LNCaP clone FGC (cell line): ENCODE measurements around the gene DOK3.

Experiments
- DNase-seq: peaks from one replicate; pipeline ENCODE4 v3.0.0-alpha.2; 2011; ENCODE audit warnings: low read depth
- H3K4me3 ChIP-seq: 2 replicates; pipeline ENCODE4 v1.5.1; 2011; ENCODE audit warnings: mild to moderate bottlenecking, low read depth, low read length, control low read depth
- TF ChIP-seq, protein P1 (sequence below): IDR thresholded peaks from 2 replicates; pipeline ENCODE4 v1.5.1; 2012; ENCODE audit warnings: mild to moderate bottlenecking; ENCODE audit not compliant: control insufficient read depth, insufficient read depth; ENCODE audit errors: extremely low read depth

DOK3 gene

GRCh38 chr5:177476531-177477233 lies 32.9 kb downstream of the DOK3 start:
- TF ChIP-seq, protein P1, sequence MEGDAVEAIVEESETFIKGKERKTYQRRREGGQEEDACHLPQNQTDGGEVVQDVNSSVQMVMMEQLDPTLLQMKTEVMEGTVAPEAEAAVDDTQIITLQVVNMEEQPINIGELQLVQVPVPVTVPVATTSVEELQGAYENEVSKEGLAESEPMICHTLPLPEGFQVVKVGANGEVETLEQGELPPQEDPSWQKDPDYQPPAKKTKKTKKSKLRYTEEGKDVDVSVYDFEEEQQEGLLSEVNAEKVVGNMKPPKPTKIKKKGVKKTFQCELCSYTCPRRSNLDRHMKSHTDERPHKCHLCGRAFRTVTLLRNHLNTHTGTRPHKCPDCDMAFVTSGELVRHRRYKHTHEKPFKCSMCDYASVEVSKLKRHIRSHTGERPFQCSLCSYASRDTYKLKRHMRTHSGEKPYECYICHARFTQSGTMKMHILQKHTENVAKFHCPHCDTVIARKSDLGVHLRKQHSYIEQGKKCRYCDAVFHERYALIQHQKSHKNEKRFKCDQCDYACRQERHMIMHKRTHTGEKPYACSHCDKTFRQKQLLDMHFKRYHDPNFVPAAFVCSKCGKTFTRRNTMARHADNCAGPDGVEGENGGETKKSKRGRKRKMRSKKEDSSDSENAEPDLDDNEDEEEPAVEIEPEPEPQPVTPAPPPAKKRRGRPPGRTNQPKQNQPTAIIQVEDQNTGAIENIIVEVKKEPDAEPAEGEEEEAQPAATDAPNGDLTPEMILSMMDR = no peak
- no peak for DNase-seq
- no peak overlapping the region for H3K4me3 ChIP-seq

GRCh38 chr5:177475563-177476427 lies 33.8 kb downstream of the DOK3 start:
- TF ChIP-seq, protein P1 = no peak
- no peak for DNase-seq
- no peak overlapping the region for H3K4me3 ChIP-seq

DNA sequence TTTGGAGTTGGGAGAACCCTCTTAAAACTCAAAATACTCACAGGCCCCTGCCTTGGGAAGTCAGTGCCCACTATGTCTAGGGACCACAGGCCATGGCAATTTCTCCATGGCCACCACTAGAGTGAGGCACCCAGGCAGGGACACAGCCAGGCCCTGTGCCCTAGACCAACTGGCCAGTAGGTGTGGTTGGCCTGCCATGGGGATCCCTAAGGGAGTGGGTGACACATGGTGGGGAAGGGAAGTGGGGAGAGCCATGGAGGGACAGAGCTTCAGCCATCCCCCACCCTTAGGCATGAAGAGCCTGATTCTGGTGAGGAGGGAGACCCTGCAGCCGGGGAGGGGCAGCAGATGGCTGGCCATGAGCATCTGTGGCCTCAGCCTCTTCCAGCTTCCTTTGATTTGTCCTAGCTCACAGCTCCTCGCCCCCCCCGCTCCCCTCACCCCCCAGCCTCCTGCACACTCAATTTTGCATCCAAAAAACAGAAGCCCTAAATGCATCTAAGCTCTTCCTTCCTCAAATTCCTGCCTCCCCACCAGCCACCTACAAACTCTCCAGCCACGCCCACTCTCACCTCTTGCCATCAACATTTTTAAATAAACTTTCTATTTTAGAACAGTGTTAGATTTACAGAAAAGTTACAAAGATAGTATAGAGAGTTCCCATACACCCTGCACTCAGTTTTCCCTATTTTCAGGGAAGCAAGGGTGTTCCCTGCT lies 34.6 kb downstream of the DOK3 start:
- H3K4me3 ChIP-seq = no peak overlapping the region
- TF ChIP-seq, protein P1 = no peak
- DNase-seq = no peak

DNA sequence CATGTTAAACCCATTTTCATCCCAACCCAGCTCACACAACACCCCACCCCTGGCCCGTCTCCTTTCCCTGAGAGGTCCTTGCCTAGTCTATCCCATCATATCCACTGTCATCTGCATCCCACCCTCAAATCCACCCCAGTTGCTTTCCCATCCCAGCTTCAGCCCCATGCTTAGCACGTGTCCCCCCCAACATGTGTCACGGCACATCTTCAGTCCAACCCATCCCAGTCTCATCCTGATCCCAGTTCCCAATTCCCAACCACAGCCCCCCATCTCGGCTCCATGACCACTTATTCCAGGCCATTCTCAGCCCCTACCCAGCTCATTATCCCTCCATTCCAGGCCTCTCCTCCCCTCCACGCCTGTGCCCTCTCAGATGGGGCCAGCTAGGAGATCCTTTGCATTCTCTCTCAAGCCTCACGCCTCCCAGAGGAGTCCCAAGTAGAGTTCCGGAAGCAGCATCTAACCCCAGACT lies 35.6 kb downstream of the DOK3 start:
- H3K4me3 ChIP-seq = no peak overlapping the region
- TF ChIP-seq, protein P1 = no peak
- no peak for DNase-seq

DNA sequence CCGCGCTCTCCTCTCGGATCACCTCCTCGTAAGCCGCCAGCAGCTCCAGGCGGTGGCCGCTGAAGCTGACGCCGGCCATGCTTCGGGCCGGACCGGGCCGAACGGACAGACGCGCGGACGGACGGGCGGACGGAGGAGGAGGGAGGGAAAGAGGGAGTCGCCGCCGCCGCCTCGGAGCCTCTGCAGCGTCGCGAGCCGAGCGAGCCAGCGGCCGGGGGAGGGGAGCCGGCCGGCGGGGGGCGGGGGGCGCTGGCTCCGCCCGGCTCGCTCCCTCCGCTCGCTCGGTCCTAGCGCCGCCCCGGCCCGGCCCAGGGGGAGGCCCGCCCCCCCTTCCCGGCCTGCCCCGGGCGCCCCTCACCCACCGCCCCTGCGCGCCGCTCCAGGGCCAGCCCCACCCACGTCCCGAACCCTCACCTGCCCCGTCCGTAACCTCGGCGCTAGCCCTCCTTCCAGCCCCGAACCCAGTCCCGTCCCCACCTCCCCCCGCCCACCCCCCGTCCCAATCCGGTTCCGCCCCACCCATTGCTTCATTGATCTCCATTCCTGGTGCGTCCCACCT lies 36.1 kb downstream of the DOK3 start, which contains the start of gene DBN1:
Gene DBN1, minus strand, starts transcription at position 192 of the 559 bp plus-strand sequence. Its CDS starts 113 bp downstream, at position 79.
- TF ChIP-seq, protein P1 = no peak
- peak within 1 kb of the TSS; percentile 81 for H3K4me3 ChIP-seq
- no peak for DNase-seq
